H1 (cell line): Measurements from ENCODE around the gene RIPK4. TPM values are rescaled to one million over a fixed set of nuclear protein-coding genes. Genes with fewer than 3 reads are reported as not detected.

Source experiments
- CTCF ChIA-PET: fragments of 300-600 bp; sonication (Branson Sonifier 250); formaldehyde crosslinking; loops from one replicate; lab custom pipeline; 2021; ENCODE audit not compliant: partially characterized antibody; lab: Charles Lee
- POLR2A ChIA-PET: fragments of 300-600 bp; sonication (Branson Sonifier 250); formaldehyde crosslinking; loops from one replicate; lab custom pipeline; 2021; ENCODE audit warnings: inconsistent platforms; ENCODE audit not compliant: partially characterized antibody; lab: Charles Lee
- DNase-seq, 2 experiments: peaks; one replicate each; pipeline versions ENCODE4 v3.0.0 to v3.0.0-alpha.2; 2010 to 2022; ENCODE audit warnings: low spot score in 2 of 2, low read depth in 1 of 2, mixed read lengths in 1 of 2
- FAIRE-seq: peaks from 2 replicates; lab custom pipeline; 2011; peaks lifted over from hg19 to GRCh38; lab: Jason Lieb, UNC
- H2AFZ ChIP-seq: 2 replicates; pipeline ENCODE4 v1.8.1; 2012; ENCODE audit warnings: low read length, inconsistent platforms
- H2AK5ac ChIP-seq: 2 replicates; pipeline ENCODE4 v1.6.1; 2013; ENCODE audit warnings: low read depth, low read length
- H2BK120ac ChIP-seq: replicated peaks from 2 replicates; pipeline ENCODE3; 2013; ENCODE audit warnings: low read depth, low read length, inconsistent platforms
- H2BK12ac ChIP-seq: 2 replicates; pipeline ENCODE4 v1.6.1; 2013; ENCODE audit warnings: low read depth, low read length
- H2BK15ac ChIP-seq: 2 replicates; pipeline ENCODE4 v1.6.1; 2013; ENCODE audit warnings: low read length
- H2BK20ac ChIP-seq: 2 replicates; pipeline ENCODE4 v1.6.1; 2013; ENCODE audit warnings: low read length
- H2BK5ac ChIP-seq: 2 replicates; pipeline ENCODE4 v1.6.1; 2013; ENCODE audit warnings: low read depth, low read length
- H3K14ac ChIP-seq: 2 replicates; pipeline ENCODE4 v1.6.1; 2013; ENCODE audit warnings: inconsistent platforms; ENCODE audit not compliant: insufficient read length
- H3K18ac ChIP-seq: 2 replicates; pipeline ENCODE4 v1.6.1; 2013; ENCODE audit warnings: low read length; ENCODE audit errors: extremely low read depth
- H3K23ac ChIP-seq: 2 replicates; pipeline ENCODE4 v1.6.1; 2013; ENCODE audit warnings: inconsistent platforms; ENCODE audit not compliant: insufficient read length
- H3K23me2 ChIP-seq: 2 replicates; pipeline ENCODE4 v1.6.1; 2013; ENCODE audit warnings: low read depth, low read length
- H3K27ac ChIP-seq: 2 replicates; pipeline ENCODE4 v1.6.1; 2011; ENCODE audit warnings: low read depth, low read length, inconsistent platforms
- H3K27me3 ChIP-seq, 4 experiments: replicated peaks in 1 of 4; 1 replicate in 1 of 4; 2 replicates in 3 of 4; pipeline versions ENCODE4 v1.6.1 to v1.8.1; 2011 to 2013; ENCODE audit warnings: low read length in 3 of 4, mild to moderate bottlenecking in 3 of 4, inconsistent platforms in 2 of 4, mixed read lengths in 2 of 4, moderate library complexity in 1 of 4; ENCODE audit not compliant: control insufficient read depth in 3 of 4, insufficient read depth in 3 of 4; ENCODE audit errors: extremely low read depth in 1 of 4
- H3K36me3 ChIP-seq, 4 experiments: 2 replicates each; pipeline versions ENCODE4 v1.6.1 to v1.8.1; 2011 to 2013; ENCODE audit warnings: mild to moderate bottlenecking in 4 of 4, low read length in 3 of 4, moderate library complexity in 2 of 4, control low read depth in 1 of 4, inconsistent platforms in 1 of 4; ENCODE audit not compliant: insufficient read depth in 4 of 4, control insufficient read depth in 2 of 4
- H3K4ac ChIP-seq: replicated peaks from 2 replicates; pipeline ENCODE3; 2013; ENCODE audit warnings: low read length, low read depth, mixed read lengths, inconsistent platforms; ENCODE audit not compliant: insufficient read length
- H3K4me1 ChIP-seq, 4 experiments: replicated peaks in 1 of 4; 1 replicate in 1 of 4; 2 replicates in 3 of 4; pipeline versions ENCODE4 v1.6.1 to v1.8.1; 2011 to 2013; ENCODE audit warnings: low read length in 3 of 4, inconsistent platforms in 2 of 4, mixed read lengths in 1 of 4; ENCODE audit not compliant: insufficient read depth in 4 of 4, control insufficient read depth in 3 of 4
- H3K4me2 ChIP-seq, 2 experiments: 2 replicates each; pipeline versions ENCODE4 v1.6.1 to v1.8.1; 2011 to 2013; ENCODE audit warnings: low read depth in 2 of 2, low read length in 2 of 2, control low read depth in 1 of 2, inconsistent platforms in 1 of 2, mild to moderate bottlenecking in 1 of 2; ENCODE audit not compliant: insufficient read depth in 1 of 2
- H3K4me3 ChIP-seq, 4 experiments: fragments of 200-600, 300-600 bp in 1 of 4; sonication (generic), shearing (Covaris generic), sonication (Bioruptor Twin) in 1 of 4; 2 replicates each; pipeline versions ENCODE4 v1.5.1 to v1.8.1; 2011 to 2016; ENCODE audit warnings: low read length in 4 of 4, low read depth in 3 of 4, control low read depth in 2 of 4, inconsistent platforms in 2 of 4, mild to moderate bottlenecking in 2 of 4, mixed read lengths in 1 of 4, moderate library complexity in 1 of 4; ENCODE audit not compliant: insufficient read depth in 2 of 4; ENCODE audit errors: extremely low read depth in 1 of 4
- H3K56ac ChIP-seq: replicated peaks from 2 replicates; pipeline ENCODE3; 2013; ENCODE audit warnings: low read depth, mild to moderate bottlenecking, mixed read lengths, low read length, inconsistent platforms; ENCODE audit not compliant: insufficient read length
- H3K79me1 ChIP-seq: 2 replicates; pipeline ENCODE4 v1.6.1; 2013; ENCODE audit warnings: low read depth, low read length, control low read depth
- H3K79me2 ChIP-seq, 2 experiments: 2 replicates each; pipeline versions ENCODE4 v1.6.1 to v1.8.1; 2012 to 2013; ENCODE audit warnings: low read length in 2 of 2, mild to moderate bottlenecking in 2 of 2, inconsistent platforms in 1 of 2; ENCODE audit not compliant: insufficient read depth in 2 of 2, control insufficient read depth in 1 of 2
- H3K9ac ChIP-seq, 4 experiments: replicated peaks in 1 of 4; 1 replicate in 1 of 4; 2 replicates in 3 of 4; pipeline versions ENCODE4 v1.6.1 to v1.8.1; 2011 to 2013; ENCODE audit warnings: low read depth in 3 of 4, low read length in 3 of 4, control low read depth in 2 of 4, mild to moderate bottlenecking in 2 of 4, moderate library complexity in 2 of 4, inconsistent platforms in 1 of 4; ENCODE audit errors: extremely low read depth in 1 of 4
- H3K9me3 ChIP-seq, 2 experiments: 2 replicates each; pipeline versions ENCODE4 v1.6.1 to v1.8.1; 2012 to 2013; ENCODE audit warnings: mild to moderate bottlenecking in 2 of 2, moderate library complexity in 2 of 2, control low read depth in 1 of 2, inconsistent platforms in 1 of 2, low read depth in 1 of 2, low read length in 1 of 2, mixed read lengths in 1 of 2; ENCODE audit not compliant: insufficient read depth in 2 of 2
- H4K20me1 ChIP-seq, 2 experiments: replicated peaks in 1 of 2; 2 replicates each; pipeline versions ENCODE3 to v1.8.1; 2011 to 2013; ENCODE audit warnings: inconsistent platforms in 2 of 2, low read length in 2 of 2, mild to moderate bottlenecking in 1 of 2; ENCODE audit not compliant: insufficient read depth in 2 of 2, control insufficient read depth in 1 of 2
- H4K5ac ChIP-seq: 2 replicates; pipeline ENCODE4 v1.6.1; 2013; ENCODE audit warnings: low read length, low read depth, mixed read lengths, inconsistent platforms; ENCODE audit not compliant: insufficient read length
- H4K8ac ChIP-seq: 2 replicates; pipeline ENCODE4 v1.8.0; 2013; ENCODE audit warnings: mild to moderate bottlenecking, moderate library complexity, low read length, inconsistent platforms; ENCODE audit not compliant: insufficient read depth; ENCODE audit errors: extremely low read depth
- H4K91ac ChIP-seq: replicated peaks from 2 replicates; pipeline ENCODE3; 2013; ENCODE audit warnings: low read length, mixed read lengths, inconsistent platforms; ENCODE audit not compliant: insufficient read length
- CBX5 ChIP-seq: fragments of 300-800, 300-1000 bp; sonication (generic); IDR thresholded peaks from 2 replicates; pipeline ENCODE4 v1.7.1; 2016; ENCODE audit warnings: antibody characterized with exemption, low read length, low read depth
- CEBPB ChIP-seq: IDR thresholded peaks from 2 replicates; pipeline ENCODE4 v1.6.1; 2012; ENCODE audit warnings: low read depth, low read length
- CHD1 ChIP-seq: IDR thresholded peaks from 2 replicates; pipeline ENCODE4 v1.6.1; 2012; ENCODE audit warnings: low read depth, low read length, improper control_type of control experiment
- CREB1 ChIP-seq: IDR thresholded peaks from 2 replicates; pipeline ENCODE4 v1.6.1; 2012; ENCODE audit warnings: inconsistent platforms
- EP300 ChIP-seq, 2 experiments: IDR thresholded peaks; 1 replicate in 1 of 2; 2 replicates in 1 of 2; pipeline ENCODE4 v1.6.1; 2011 to 2012; ENCODE audit warnings: low read depth in 2 of 2, low read length in 2 of 2, mild to moderate bottlenecking in 2 of 2, borderline replicate concordance in 1 of 2, inconsistent platforms in 1 of 2, moderate library complexity in 1 of 2
- GABPA ChIP-seq: IDR thresholded peaks from 2 replicates; pipeline ENCODE4 v1.6.1; 2011; ENCODE audit warnings: mild to moderate bottlenecking, low read length, moderate library complexity, borderline replicate concordance; ENCODE audit not compliant: insufficient read depth
- GTF2F1 ChIP-seq: IDR thresholded peaks from 2 replicates; pipeline ENCODE4 v1.6.1; 2012; ENCODE audit warnings: low read depth, low read length, improper control_type of control experiment, borderline replicate concordance
- HDAC6 ChIP-seq: IDR thresholded peaks from one replicate; pipeline ENCODE4 v1.7.1; 2012; ENCODE audit warnings: low read depth, mild to moderate bottlenecking, inconsistent platforms, low read length, moderate library complexity
- JUN ChIP-seq: IDR thresholded peaks from 2 replicates; pipeline ENCODE4 v1.6.1; 2011; ENCODE audit warnings: low read depth, mild to moderate bottlenecking, improper control_type of control experiment, low read length
- KDM1A ChIP-seq: fragments of 200-600, 300-600 bp; sonication (generic); IDR thresholded peaks from 2 replicates; pipeline ENCODE4 v1.7.1; 2016; ENCODE audit warnings: mild to moderate bottlenecking, low read length, borderline replicate concordance
- POLR2A ChIP-seq, 2 experiments: IDR thresholded peaks; 1 replicate in 1 of 2; 2 replicates in 1 of 2; pipeline ENCODE4 v1.6.1; 2011; ENCODE audit warnings: low read depth in 2 of 2, low read length in 2 of 2, mild to moderate bottlenecking in 2 of 2; ENCODE audit errors: control extremely low read depth in 1 of 2
- RNF2 ChIP-seq: fragments of 200-900, 300-1000 bp; sonication (generic); IDR thresholded peaks from 2 replicates; pipeline ENCODE4 v1.7.1; 2016; ENCODE audit warnings: borderline replicate concordance, low read depth, mild to moderate bottlenecking, antibody characterized with exemption, low read length; ENCODE audit not compliant: poor library complexity, severe bottlenecking; ENCODE audit errors: missing control alignments
- SP2 ChIP-seq: IDR thresholded peaks from 2 replicates; pipeline ENCODE4 v1.6.1; 2012; ENCODE audit warnings: mild to moderate bottlenecking, low read length, inconsistent platforms
- SUZ12 ChIP-seq: fragments of 200-600 bp; sonication (generic); IDR thresholded peaks from 2 replicates; pipeline ENCODE4 v1.6.1; 2012; ENCODE audit warnings: mild to moderate bottlenecking, inconsistent platforms, low read length, moderate library complexity, mixed read lengths
- YY1 ChIP-seq: IDR thresholded peaks from 2 replicates; pipeline ENCODE4 v1.6.1; 2011; ENCODE audit warnings: low read depth, mild to moderate bottlenecking, low read length
- WGBS, 2 experiments: shearing (Covaris generic) in 1 of 2; methylation state at CpG; one replicate each; pipeline versions ENCODE4 v1.1.6 to v1.1.7; 2013 to 2015; ENCODE audit warnings: low lambda C conversion rate in 2 of 2, mixed read lengths in 2 of 2, inconsistent platforms in 1 of 2, low coverage in 1 of 2, missing lambda C conversion rate in 1 of 2; ENCODE audit not compliant: insufficient replicate concordance in 2 of 2, insufficient coverage in 1 of 2, insufficient read length in 1 of 2; ENCODE audit errors: extremely low coverage in 1 of 2, missing lambda C conversion rate in 1 of 2; 5-methylcytosine and 5-hydroxymethylcytosine counted together
- polyA plus RNA-seq, 7 experiments: library from polyadenylated mRNA; depleted of rRNA in 3 of 7; stranded (reverse) in 5 of 7; unstranded in 2 of 7; fragments of >200 nt in 5 of 7; fragments of 200-250 nt in 2 of 7; gene quantifications; 1 replicate in 5 of 7; 2 replicates in 1 of 7; 4 replicates in 1 of 7; pipeline versions ENCODE4 v1.2.1 to v1.2.3, GENCODE V29; 2011 to 2013; ENCODE audit warnings: missing spikeins in 2 of 7, mixed read lengths in 2 of 7
- total RNA-seq: library from RNA; stranded (reverse); fragmentation: NEBNext Ultra II Directional; extraction: Animal tissue kit (Norgen Biotek cat#: 25700); gene quantifications from 2 replicates; pipeline ENCODE4 v1.2.1, GENCODE V29; 2021

Gene RIPK4
- total and polyA plus RNA-seq, 2 of the 8 experiments (the other 6 are each of a cell fraction or from before 2014, with no cell fraction given), result 2.7 to 5.6 TPM

DNA sequence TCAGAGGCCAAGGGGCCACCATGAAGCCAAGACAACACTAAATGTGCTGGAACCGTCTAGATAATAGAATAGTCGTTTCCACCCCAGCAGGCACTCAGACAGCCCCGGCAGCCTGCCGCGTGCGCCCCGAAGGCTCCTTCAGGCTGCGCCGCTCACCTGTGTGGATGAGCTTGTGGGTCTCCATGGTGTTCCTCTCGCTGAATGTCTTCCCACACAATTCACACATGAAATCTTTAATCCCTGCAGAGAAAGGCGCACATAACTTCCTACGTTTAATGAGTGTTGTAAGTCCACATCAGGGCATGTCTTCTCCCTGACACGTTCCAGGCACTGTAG, 43.7 kb upstream of the RIPK4 start:
- Histone ChIP-seq H2BK20ac (no peak overlapping the region), H3K27me3 (no peaks in the 10 kb centered on the region), H3K4me3 (no peak overlapping the region), H3K9ac (no peak overlapping the region), H3K79me2 (no peaks in the 10 kb centered on the region), H3K36me3 (peaks cover 3 to 21% (median 8%) of the 10 kb centered on the region in 4 experiments; a peak in 7 of 8 replicates), H2BK15ac (no peak overlapping the region), H2AK5ac (no peak overlapping the region), H3K56ac (no peak overlapping the region), H3K27ac (no peak overlapping the region), H3K79me1 (no peaks in the 10 kb centered on the region; the same call in 1 of the 2 replicates), H4K8ac (no peak overlapping the region), H4K5ac (no peak overlapping the region), H3K23me2 (peaks cover 12% of the 10 kb centered on the region; the same call in 1 of the 2 replicates), H3K23ac (no peak overlapping the region), H3K18ac (no peak overlapping the region), H4K91ac (no peak overlapping the region), H3K4me2 (no peak overlapping the region), H3K14ac (no peak overlapping the region), H2BK5ac (no peak overlapping the region), H4K20me1 (peaks cover 0 to 10% of the 10 kb centered on the region in 2 experiments), H3K9me3 (no peaks in the 10 kb centered on the region), H2AFZ (no peak overlapping the region), H2BK120ac (no peak overlapping the region), H2BK12ac (no peak overlapping the region), H3K4me1 (no peaks in the 10 kb centered on the region), H3K4ac (no peak overlapping the region)
- FAIRE-seq (no peak), DNase-seq (no peak)
- WGBS, 2 experiments, result 95% methylated on average over 13 of the region's 13 CpGs; no CpG with 5 or more reads in 1 of the 2 experiments
- ChIA-PET POLR2A (interaction anchor here (1.4 kb wide), 1 partner anchor 9 kb away, joined by 4 read pairs; no protein-coding TSS in a partner anchor), CTCF (interaction anchor here (0.6 to 2.7 kb wide), 4 partner anchors 10 to 198 kb away, joined by 3 to 12 read pairs (median 3); no protein-coding TSS in a partner anchor)
- no peak for TF ChIP-seq KDM1A
- no peak for TF ChIP-seq GTF2F1
- TF ChIP-seq CHD1, result no peak
- no peak for TF ChIP-seq POLR2A (IDR thresholded peaks at IDR 0.05; ENCODE audit: control extremely low read depth in 1 of 2, low read depth in 2 of 2, low read length in 2 of 2)
- TF ChIP-seq SP2, result no peak
- no peak for TF ChIP-seq CEBPB
- TF ChIP-seq GABPA, result no peak
- TF ChIP-seq CBX5, result no peak
- no peak for TF ChIP-seq RNF2
- TF ChIP-seq HDAC6, result no peak
- TF ChIP-seq JUN, result no peak
- no peak for TF ChIP-seq EP300 (IDR thresholded peaks at IDR 0.05; ENCODE audit: borderline replicate concordance in 1 of 2, low read depth in 2 of 2, low read length in 2 of 2)
- no peak for TF ChIP-seq CREB1
- no peak for TF ChIP-seq YY1
- no peak for TF ChIP-seq SUZ12
